HG03521 (cell line): ENCODE data around the gene CASKIN2.
"Not testable (repeated sequence)": the region's sequence is repeated elsewhere in the genome, so short reads cannot be mapped to it uniquely, and the experiment has no call there.

Source experiments
- ATAC-seq: cut with Tn5 transposase; IDR thresholded peaks from one replicate; pipeline ENCODE4 v1.9.1; 2021; ENCODE audit warnings: mild to moderate bottlenecking, moderate library complexity; ENCODE audit not compliant: unreplicated experiment

The CASKIN2 gene

DNA sequence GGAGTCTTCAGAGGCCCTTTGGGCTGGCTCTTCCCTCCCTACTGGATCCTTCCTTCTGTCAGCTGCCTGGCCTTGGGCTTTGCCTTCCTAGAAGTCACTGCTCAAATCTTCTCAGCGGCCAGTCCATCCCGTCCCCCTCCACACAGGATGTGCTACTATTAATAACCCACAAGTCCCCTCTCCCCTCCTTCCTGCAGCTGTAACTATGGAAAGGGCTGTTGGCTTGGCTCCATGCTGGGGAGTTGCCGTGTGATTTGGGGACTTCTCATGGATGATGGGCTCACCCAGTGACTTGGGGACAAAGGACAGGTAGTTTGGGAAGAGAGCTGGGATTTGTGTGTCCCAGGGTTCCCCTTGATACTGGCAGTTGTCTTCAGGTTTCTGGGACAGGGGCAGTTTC lies 39.5 kb downstream of the CASKIN2 start:
- ATAC-seq = no peak

GRCh38 chr17:75475144-75475835 lies 40.0 kb downstream of the CASKIN2 start:
- ATAC-seq = no peak

DNA sequence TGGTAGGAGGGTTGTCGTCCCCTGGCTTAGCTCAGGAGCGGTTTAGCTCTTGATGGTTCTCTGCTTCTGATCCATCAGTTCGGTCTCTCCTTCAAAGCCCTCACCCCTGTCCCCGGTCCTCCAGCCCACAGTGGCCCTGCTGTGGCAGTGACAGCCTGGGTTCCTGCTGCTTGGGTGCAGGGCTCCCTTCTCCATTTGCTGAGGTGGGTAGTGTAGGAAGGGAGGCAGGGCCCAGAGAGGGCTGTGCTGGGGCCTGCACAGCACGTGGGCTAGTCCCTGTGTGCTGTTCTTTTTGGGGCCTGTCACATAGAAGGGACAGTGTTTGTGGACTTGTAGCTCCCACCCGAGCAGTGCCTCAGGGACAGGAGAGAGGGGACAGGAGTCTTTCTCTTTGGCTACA lies 40.6 kb downstream of the CASKIN2 start:
- no peak for ATAC-seq

DNA sequence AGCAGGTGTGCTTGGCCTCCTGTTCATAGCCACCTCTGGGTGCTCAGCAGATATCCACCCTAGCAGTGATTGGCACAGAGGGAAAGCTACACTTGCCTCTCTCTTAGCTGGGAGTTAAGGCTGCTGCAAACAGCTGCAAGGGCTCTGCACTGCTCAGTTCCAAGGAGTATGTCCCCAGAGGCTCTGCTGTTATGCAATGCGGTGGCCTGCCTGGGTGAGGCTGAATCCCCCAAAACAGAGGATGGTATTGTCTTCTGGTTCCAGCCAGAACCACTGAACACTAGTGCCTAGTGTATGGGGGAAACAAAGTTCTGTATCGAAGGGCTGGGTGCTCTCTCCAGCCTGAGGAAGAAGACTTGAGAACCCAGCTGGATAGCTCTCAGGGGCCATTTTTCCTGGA lies 42.1 kb downstream of the CASKIN2 start:
- ATAC-seq = no peak

DNA sequence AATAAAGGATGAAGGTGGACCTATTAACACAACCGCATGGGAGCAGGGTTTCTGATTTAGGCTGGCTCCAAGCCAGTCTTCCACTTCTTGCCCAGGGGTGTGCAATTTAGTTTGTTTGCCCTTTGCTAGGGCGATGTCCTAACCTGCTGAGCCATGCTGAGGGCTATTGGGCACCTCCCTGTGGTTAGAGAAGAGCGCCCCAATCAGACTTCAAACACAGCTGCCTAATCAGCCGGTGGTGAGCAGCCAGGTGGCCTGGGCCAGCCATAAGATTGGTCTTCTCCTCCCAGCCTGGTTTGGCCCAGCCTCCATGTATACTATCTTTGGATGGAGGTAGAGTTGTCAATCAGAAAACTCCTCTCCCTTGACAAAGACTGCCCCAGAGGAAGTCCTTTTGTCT lies 43.2 kb downstream of the CASKIN2 start:
- no peak for ATAC-seq

GRCh38 chr17:75471207-75471606 lies 44.1 kb downstream of the CASKIN2 start:
- no peak for ATAC-seq

DNA sequence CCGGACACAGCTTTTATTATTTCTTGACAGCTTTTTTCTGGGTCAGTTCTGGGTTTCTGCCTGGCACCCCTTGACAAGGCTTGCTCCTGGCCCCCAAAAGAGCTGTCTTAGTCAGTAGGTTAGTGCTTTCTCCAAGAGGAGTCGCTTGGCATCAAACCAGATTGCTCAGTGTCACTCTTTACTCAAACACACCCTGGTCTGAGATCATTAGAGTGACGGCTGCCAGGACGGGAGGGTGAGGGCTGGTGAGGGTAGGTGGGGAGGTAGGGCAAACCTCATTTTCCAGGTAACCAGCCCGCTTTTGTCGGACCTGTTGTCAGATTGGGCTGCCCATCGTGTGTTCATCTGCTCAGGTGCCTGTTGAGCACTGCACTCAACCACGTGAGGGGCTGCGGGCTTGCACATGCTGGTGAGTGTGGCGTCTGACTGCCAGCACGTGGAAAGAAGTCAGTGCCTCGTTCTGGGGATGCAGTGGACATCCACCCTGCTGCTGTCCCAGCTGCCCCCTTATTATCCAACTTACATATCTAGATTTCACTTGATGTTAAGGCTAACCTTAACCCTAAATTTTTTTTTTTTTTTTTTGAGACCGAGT lies 46.5 kb downstream of the CASKIN2 start:
- no peak for ATAC-seq

- ATAC-seq = no peak
Measured at GRCh38 chr17:75468291-75468754, 47.0 kb downstream of the CASKIN2 start.

GRCh38 chr17:75465039-75465438 lies 50.3 kb downstream of the CASKIN2 start:
- no peak for ATAC-seq

GRCh38 chr17:75463603-75464002 lies 51.7 kb downstream of the CASKIN2 start:
- no peak for ATAC-seq

DNA sequence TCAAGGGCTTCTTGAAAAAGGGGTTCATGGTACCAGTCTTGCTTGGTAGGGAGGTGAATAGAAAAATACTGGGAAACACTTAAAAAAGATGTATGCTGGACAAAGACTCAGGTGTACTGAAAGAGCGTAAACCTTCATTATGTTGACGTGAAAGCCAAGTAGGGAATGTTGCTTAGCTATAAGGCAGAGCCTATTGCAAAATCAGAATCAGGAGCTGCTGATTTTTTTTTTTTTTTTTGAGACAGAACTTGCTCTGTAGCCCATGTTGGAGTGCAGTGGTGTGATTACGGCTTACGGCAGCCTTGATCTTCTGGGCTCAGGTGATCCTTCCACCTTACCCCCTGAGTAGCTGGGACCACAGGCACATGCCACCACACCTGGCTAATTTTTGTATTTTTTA lies 55.0 kb downstream of the CASKIN2 start:
- ATAC-seq = no peak

DNA sequence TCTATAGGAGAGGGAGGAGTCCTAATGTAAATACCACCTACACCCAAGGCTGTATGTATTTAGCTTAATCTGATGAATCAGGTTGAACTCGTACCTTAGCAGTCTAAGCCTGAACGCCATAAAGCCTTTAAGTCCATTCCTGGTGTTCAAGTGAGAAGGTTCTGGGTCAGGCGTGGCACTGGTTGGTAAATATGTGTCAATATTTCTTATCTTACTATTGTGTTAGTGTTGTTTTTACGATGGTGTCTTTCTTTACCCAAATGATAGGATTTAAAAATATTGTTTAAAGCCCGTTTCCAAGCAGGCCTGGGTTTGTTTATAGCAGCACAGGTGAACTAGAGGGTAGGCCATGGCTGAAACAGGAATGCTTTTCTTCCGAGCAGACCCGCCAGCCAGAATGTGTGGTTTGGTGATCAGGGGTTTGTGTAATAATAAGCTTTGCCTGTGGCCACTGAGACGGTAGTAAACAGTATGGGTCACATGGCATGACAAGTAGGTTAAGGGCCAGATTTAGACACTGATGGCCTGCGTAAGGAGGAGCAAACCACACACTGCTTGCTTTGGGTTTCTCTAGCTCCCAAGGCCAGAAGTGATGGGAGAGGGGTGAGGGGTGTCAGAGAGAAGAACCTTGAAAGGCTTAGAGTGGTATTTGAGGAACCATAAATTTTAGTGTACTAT lies 55.6 kb downstream of the CASKIN2 start:
- ATAC-seq = no peak

- no peak for ATAC-seq
Measured at GRCh38 chr17:75459246-75459589, 56.1 kb downstream of the CASKIN2 start.

- ATAC-seq = no peak
Measured at GRCh38 chr17:75457047-75457654, 58.2 kb downstream of the CASKIN2 start.

DNA sequence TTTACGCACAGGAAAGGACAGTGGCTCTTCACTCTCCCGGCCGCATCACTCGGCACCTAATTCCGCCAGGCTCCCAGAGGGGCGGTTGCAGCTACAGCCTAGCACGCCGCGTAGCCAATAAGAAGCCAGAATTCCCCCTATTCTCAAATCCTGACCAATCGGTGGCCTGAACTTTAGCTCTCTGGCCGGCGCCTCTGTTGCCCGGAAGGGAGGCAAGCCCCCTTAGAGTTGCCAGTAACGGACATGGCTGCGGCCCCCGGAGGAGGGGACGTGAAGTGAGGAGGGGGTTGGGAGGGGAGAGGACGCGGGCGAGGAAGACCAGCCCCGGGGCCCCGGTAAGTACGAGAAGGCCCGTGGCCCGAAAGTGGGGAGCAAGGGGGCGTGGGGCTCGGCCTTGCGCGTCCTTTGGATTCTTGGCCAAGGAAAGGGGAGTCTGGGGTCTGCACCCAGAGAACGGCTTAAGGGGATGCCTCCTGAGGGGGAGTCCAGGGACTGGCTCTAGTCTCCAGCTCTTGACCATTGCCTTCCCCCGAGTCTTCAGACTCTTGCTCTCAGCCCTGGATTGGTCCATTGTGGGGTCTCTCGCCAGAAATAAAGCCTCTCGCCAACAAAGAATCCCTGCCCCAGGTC lies 58.8 kb downstream of the CASKIN2 start, which contains the start of gene TMEM94:
TMEM94 (plus strand) TSS at position 219 of the 630 bp plus-strand sequence. CDS start 15,271 bp downstream, outside the sequence.
- ATAC-seq = peak; percentile 89

GRCh38 chr17:75456039-75456416 lies 59.3 kb downstream of the CASKIN2 start:
- ATAC-seq = no peak

- ATAC-seq = not testable (repeated sequence)
Measured at GRCh38 chr17:75454672-75455071, 60.7 kb downstream of the CASKIN2 start.

GRCh38 chr17:75454193-75454592 lies 61.1 kb downstream of the CASKIN2 start:
- no peak for ATAC-seq

- ATAC-seq = no peak
Measured at GRCh38 chr17:75450270-75450669, 65.1 kb downstream of the CASKIN2 start.
